H1 (cell line): Measurements from ENCODE around the gene NPHP4. TPM values are rescaled to one million over a fixed set of nuclear protein-coding genes. Genes with fewer than 3 reads are reported as not detected.
A peak's percentile ranks its signal among the peaks of the same experiment; 100 is the strongest.

Experiments
- CTCF ChIA-PET: fragments of 300-600 bp; sonication (Branson Sonifier 250); formaldehyde crosslinking; loops from one replicate; lab custom pipeline; 2021; ENCODE audit not compliant: partially characterized antibody; lab: Charles Lee
- POLR2A ChIA-PET: fragments of 300-600 bp; sonication (Branson Sonifier 250); formaldehyde crosslinking; loops from one replicate; lab custom pipeline; 2021; ENCODE audit warnings: inconsistent platforms; ENCODE audit not compliant: partially characterized antibody; lab: Charles Lee
- DNase-seq, 2 experiments: peaks; one replicate each; pipeline versions ENCODE4 v3.0.0 to v3.0.0-alpha.2; 2010 to 2022; ENCODE audit warnings: low spot score in 2 of 2, low read depth in 1 of 2, mixed read lengths in 1 of 2
- FAIRE-seq: peaks from 2 replicates; lab custom pipeline; 2011; peaks lifted over from hg19 to GRCh38; lab: Jason Lieb, UNC
- H2AFZ ChIP-seq: 2 replicates; pipeline ENCODE4 v1.8.1; 2012; ENCODE audit warnings: low read length, inconsistent platforms
- H2AK5ac ChIP-seq: 2 replicates; pipeline ENCODE4 v1.6.1; 2013; ENCODE audit warnings: low read depth, low read length
- H2BK120ac ChIP-seq: replicated peaks from 2 replicates; pipeline ENCODE3; 2013; ENCODE audit warnings: low read depth, low read length, inconsistent platforms
- H2BK12ac ChIP-seq: 2 replicates; pipeline ENCODE4 v1.6.1; 2013; ENCODE audit warnings: low read depth, low read length
- H2BK15ac ChIP-seq: 2 replicates; pipeline ENCODE4 v1.6.1; 2013; ENCODE audit warnings: low read length
- H2BK20ac ChIP-seq: 2 replicates; pipeline ENCODE4 v1.6.1; 2013; ENCODE audit warnings: low read length
- H2BK5ac ChIP-seq: 2 replicates; pipeline ENCODE4 v1.6.1; 2013; ENCODE audit warnings: low read depth, low read length
- H3K14ac ChIP-seq: 2 replicates; pipeline ENCODE4 v1.6.1; 2013; ENCODE audit warnings: inconsistent platforms; ENCODE audit not compliant: insufficient read length
- H3K18ac ChIP-seq: 2 replicates; pipeline ENCODE4 v1.6.1; 2013; ENCODE audit warnings: low read length; ENCODE audit errors: extremely low read depth
- H3K23ac ChIP-seq: 2 replicates; pipeline ENCODE4 v1.6.1; 2013; ENCODE audit warnings: inconsistent platforms; ENCODE audit not compliant: insufficient read length
- H3K23me2 ChIP-seq: 2 replicates; pipeline ENCODE4 v1.6.1; 2013; ENCODE audit warnings: low read depth, low read length
- H3K27ac ChIP-seq: 2 replicates; pipeline ENCODE4 v1.6.1; 2011; ENCODE audit warnings: low read depth, low read length, inconsistent platforms
- H3K27me3 ChIP-seq, 4 experiments: replicated peaks in 1 of 4; 1 replicate in 1 of 4; 2 replicates in 3 of 4; pipeline versions ENCODE4 v1.6.1 to v1.8.1; 2011 to 2013; ENCODE audit warnings: low read length in 3 of 4, mild to moderate bottlenecking in 3 of 4, inconsistent platforms in 2 of 4, mixed read lengths in 2 of 4, moderate library complexity in 1 of 4; ENCODE audit not compliant: control insufficient read depth in 3 of 4, insufficient read depth in 3 of 4; ENCODE audit errors: extremely low read depth in 1 of 4
- H3K36me3 ChIP-seq, 4 experiments: 2 replicates each; pipeline versions ENCODE4 v1.6.1 to v1.8.1; 2011 to 2013; ENCODE audit warnings: mild to moderate bottlenecking in 4 of 4, low read length in 3 of 4, moderate library complexity in 2 of 4, control low read depth in 1 of 4, inconsistent platforms in 1 of 4; ENCODE audit not compliant: insufficient read depth in 4 of 4, control insufficient read depth in 2 of 4
- H3K4ac ChIP-seq: replicated peaks from 2 replicates; pipeline ENCODE3; 2013; ENCODE audit warnings: low read length, low read depth, mixed read lengths, inconsistent platforms; ENCODE audit not compliant: insufficient read length
- H3K4me1 ChIP-seq, 4 experiments: replicated peaks in 1 of 4; 1 replicate in 1 of 4; 2 replicates in 3 of 4; pipeline versions ENCODE4 v1.6.1 to v1.8.1; 2011 to 2013; ENCODE audit warnings: low read length in 3 of 4, inconsistent platforms in 2 of 4, mixed read lengths in 1 of 4; ENCODE audit not compliant: insufficient read depth in 4 of 4, control insufficient read depth in 3 of 4
- H3K4me2 ChIP-seq, 2 experiments: 2 replicates each; pipeline versions ENCODE4 v1.6.1 to v1.8.1; 2011 to 2013; ENCODE audit warnings: low read depth in 2 of 2, low read length in 2 of 2, control low read depth in 1 of 2, inconsistent platforms in 1 of 2, mild to moderate bottlenecking in 1 of 2; ENCODE audit not compliant: insufficient read depth in 1 of 2
- H3K4me3 ChIP-seq, 4 experiments: fragments of 200-600, 300-600 bp in 1 of 4; sonication (generic), shearing (Covaris generic), sonication (Bioruptor Twin) in 1 of 4; 2 replicates each; pipeline versions ENCODE4 v1.5.1 to v1.8.1; 2011 to 2016; ENCODE audit warnings: low read length in 4 of 4, low read depth in 3 of 4, control low read depth in 2 of 4, inconsistent platforms in 2 of 4, mild to moderate bottlenecking in 2 of 4, mixed read lengths in 1 of 4, moderate library complexity in 1 of 4; ENCODE audit not compliant: insufficient read depth in 2 of 4; ENCODE audit errors: extremely low read depth in 1 of 4
- H3K56ac ChIP-seq: replicated peaks from 2 replicates; pipeline ENCODE3; 2013; ENCODE audit warnings: low read depth, mild to moderate bottlenecking, mixed read lengths, low read length, inconsistent platforms; ENCODE audit not compliant: insufficient read length
- H3K79me1 ChIP-seq: 2 replicates; pipeline ENCODE4 v1.6.1; 2013; ENCODE audit warnings: low read depth, low read length, control low read depth
- H3K79me2 ChIP-seq, 2 experiments: 2 replicates each; pipeline versions ENCODE4 v1.6.1 to v1.8.1; 2012 to 2013; ENCODE audit warnings: low read length in 2 of 2, mild to moderate bottlenecking in 2 of 2, inconsistent platforms in 1 of 2; ENCODE audit not compliant: insufficient read depth in 2 of 2, control insufficient read depth in 1 of 2
- H3K9ac ChIP-seq, 4 experiments: replicated peaks in 1 of 4; 1 replicate in 1 of 4; 2 replicates in 3 of 4; pipeline versions ENCODE4 v1.6.1 to v1.8.1; 2011 to 2013; ENCODE audit warnings: low read depth in 3 of 4, low read length in 3 of 4, control low read depth in 2 of 4, mild to moderate bottlenecking in 2 of 4, moderate library complexity in 2 of 4, inconsistent platforms in 1 of 4; ENCODE audit errors: extremely low read depth in 1 of 4
- H3K9me3 ChIP-seq, 2 experiments: 2 replicates each; pipeline versions ENCODE4 v1.6.1 to v1.8.1; 2012 to 2013; ENCODE audit warnings: mild to moderate bottlenecking in 2 of 2, moderate library complexity in 2 of 2, control low read depth in 1 of 2, inconsistent platforms in 1 of 2, low read depth in 1 of 2, low read length in 1 of 2, mixed read lengths in 1 of 2; ENCODE audit not compliant: insufficient read depth in 2 of 2
- H4K20me1 ChIP-seq, 2 experiments: replicated peaks in 1 of 2; 2 replicates each; pipeline versions ENCODE3 to v1.8.1; 2011 to 2013; ENCODE audit warnings: inconsistent platforms in 2 of 2, low read length in 2 of 2, mild to moderate bottlenecking in 1 of 2; ENCODE audit not compliant: insufficient read depth in 2 of 2, control insufficient read depth in 1 of 2
- H4K5ac ChIP-seq: 2 replicates; pipeline ENCODE4 v1.6.1; 2013; ENCODE audit warnings: low read length, low read depth, mixed read lengths, inconsistent platforms; ENCODE audit not compliant: insufficient read length
- H4K8ac ChIP-seq: 2 replicates; pipeline ENCODE4 v1.8.0; 2013; ENCODE audit warnings: mild to moderate bottlenecking, moderate library complexity, low read length, inconsistent platforms; ENCODE audit not compliant: insufficient read depth; ENCODE audit errors: extremely low read depth
- H4K91ac ChIP-seq: replicated peaks from 2 replicates; pipeline ENCODE3; 2013; ENCODE audit warnings: low read length, mixed read lengths, inconsistent platforms; ENCODE audit not compliant: insufficient read length
- ASH2L ChIP-seq: fragments of 200-600, 300-600 bp; sonication (generic); IDR thresholded peaks from one replicate; pipeline ENCODE4 v1.7.1; 2017; ENCODE audit warnings: low read length
- BRCA1 ChIP-seq: IDR thresholded peaks from 2 replicates; pipeline ENCODE4 v1.6.1; 2012; ENCODE audit warnings: low read depth, low read length, improper control_type of control experiment
- MAFK ChIP-seq: IDR thresholded peaks from 2 replicates; pipeline ENCODE4 v1.6.1; 2012; ENCODE audit warnings: low read depth, mild to moderate bottlenecking, improper control_type of control experiment, low read length
- SIN3A ChIP-seq, 2 experiments: IDR thresholded peaks in 1 of 2; conservative IDR thresholded peaks in 1 of 2; 2 replicates each; pipeline ENCODE4 v1.6.1; 2011 to 2012; ENCODE audit warnings: low read length in 2 of 2, improper control_type of control experiment in 1 of 2, low read depth in 1 of 2, mild to moderate bottlenecking in 1 of 2
- TAF1 ChIP-seq: IDR thresholded peaks from 2 replicates; pipeline ENCODE4 v1.6.1; 2011; ENCODE audit warnings: mild to moderate bottlenecking, low read depth, low read length
- YY1 ChIP-seq: IDR thresholded peaks from 2 replicates; pipeline ENCODE4 v1.6.1; 2011; ENCODE audit warnings: low read depth, mild to moderate bottlenecking, low read length
- WGBS, 2 experiments: shearing (Covaris generic) in 1 of 2; methylation state at CpG; one replicate each; pipeline versions ENCODE4 v1.1.6 to v1.1.7; 2013 to 2015; ENCODE audit warnings: low lambda C conversion rate in 2 of 2, mixed read lengths in 2 of 2, inconsistent platforms in 1 of 2, low coverage in 1 of 2, missing lambda C conversion rate in 1 of 2; ENCODE audit not compliant: insufficient replicate concordance in 2 of 2, insufficient coverage in 1 of 2, insufficient read length in 1 of 2; ENCODE audit errors: extremely low coverage in 1 of 2, missing lambda C conversion rate in 1 of 2; 5-methylcytosine and 5-hydroxymethylcytosine counted together
- polyA plus RNA-seq, 7 experiments: library from polyadenylated mRNA; depleted of rRNA in 3 of 7; stranded (reverse) in 5 of 7; unstranded in 2 of 7; fragments of >200 nt in 5 of 7; fragments of 200-250 nt in 2 of 7; gene quantifications; 1 replicate in 5 of 7; 2 replicates in 1 of 7; 4 replicates in 1 of 7; pipeline versions ENCODE4 v1.2.1 to v1.2.3, GENCODE V29; 2011 to 2013; ENCODE audit warnings: missing spikeins in 2 of 7, mixed read lengths in 2 of 7
- total RNA-seq: library from RNA; stranded (reverse); fragmentation: NEBNext Ultra II Directional; extraction: Animal tissue kit (Norgen Biotek cat#: 25700); gene quantifications from 2 replicates; pipeline ENCODE4 v1.2.1, GENCODE V29; 2021

The NPHP4 gene
- total and polyA plus RNA-seq, 2 of the 8 experiments (the other 6 are each of a cell fraction or from before 2014, with no cell fraction given), result 5.8 to 14.0 TPM

DNA sequence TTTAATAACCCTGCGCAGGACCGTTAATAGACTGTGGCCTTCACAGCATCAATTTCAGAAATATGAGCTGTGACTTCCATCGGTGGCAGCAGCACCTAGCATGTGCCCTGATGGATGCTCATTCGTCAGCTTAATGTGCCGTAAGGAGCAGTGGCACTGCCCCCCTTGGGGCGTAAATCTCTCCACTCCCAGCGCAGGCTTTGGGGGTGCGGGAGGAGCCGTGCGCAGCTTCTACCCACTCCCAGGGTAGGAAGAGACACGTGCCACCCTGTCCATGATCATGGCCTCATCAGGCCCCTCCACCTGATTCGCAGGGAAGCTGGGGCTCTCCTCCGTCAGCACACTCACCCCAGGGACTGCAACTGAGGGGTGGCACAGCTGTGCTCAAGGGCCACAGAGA lies 149.5 kb downstream of the NPHP4 start:
- H3K4ac ChIP-seq, result peak overlapping the region; percentile 6
- H3K18ac ChIP-seq, result no peak overlapping the region
- no peak overlapping the region for H3K4me2 ChIP-seq
- no peak overlapping the region for H2AFZ ChIP-seq
- no peak overlapping the region for H3K23ac ChIP-seq
- H3K27ac ChIP-seq, result no peak overlapping the region
- no peak overlapping the region for H2BK15ac ChIP-seq
- no peaks in the 10 kb centered on the region for H3K79me2 ChIP-seq
- ChIA-PET POLR2A (interaction anchor here (2.1 kb wide), 1 partner anchor 12 kb away, joined by 7 read pairs; no protein-coding TSS in a partner anchor), CTCF (interaction anchor here (1.1 to 6.3 kb wide), 8 partner anchors 12 to 326 kb away, joined by 3 to 29 read pairs (median 6); no protein-coding TSS in a partner anchor)
- no peak overlapping the region for H4K5ac ChIP-seq
- WGBS, 2 experiments, result 85% methylated on average over 13 of the region's 13 CpGs; no CpG with 5 or more reads in 1 of the 2 experiments
- no peak overlapping the region for H4K91ac ChIP-seq
- H4K20me1 ChIP-seq, result no peaks in the 10 kb centered on the region
- DNase-seq (no peak), FAIRE-seq (no peak)
- H4K8ac ChIP-seq, result no peak overlapping the region
- peaks cover 0 to 9% (median 6%) of the 10 kb centered on the region in 4 experiments; a peak in 5 of 7 replicates for H3K4me1 ChIP-seq
- H3K9ac ChIP-seq, result no peak overlapping the region
- no peak overlapping the region for H2BK5ac ChIP-seq
- no peaks in the 10 kb centered on the region; a peak in 3 of 7 replicates for H3K27me3 ChIP-seq
- no peak overlapping the region for H2BK20ac ChIP-seq
- H3K9me3 ChIP-seq, result no peaks in the 10 kb centered on the region
- no peaks in the 10 kb centered on the region for H3K23me2 ChIP-seq
- no peaks in the 10 kb centered on the region for H3K36me3 ChIP-seq
- H2AK5ac ChIP-seq, result no peak overlapping the region
- H3K14ac ChIP-seq, result no peak overlapping the region
- H3K4me3 ChIP-seq, result no peak overlapping the region
- H3K79me1 ChIP-seq, result no peaks in the 10 kb centered on the region
- H3K56ac ChIP-seq, result no peak overlapping the region
- H2BK12ac ChIP-seq, result no peak overlapping the region
- TF ChIP-seq BRCA1, result no peak
- TF ChIP-seq MAFK, result no peak
- no peak for TF ChIP-seq SIN3A (conservative IDR thresholded peaks at IDR 0.05 in 1 of 2, IDR thresholded peaks at IDR 0.05 in 1 of 2; ENCODE audit: low read depth in 1 of 2, low read length in 2 of 2)
- no peak for TF ChIP-seq ASH2L
- no peak for TF ChIP-seq YY1
- no peak for TF ChIP-seq TAF1
- no peak overlapping the region for H2BK120ac ChIP-seq
